Colonic mucosa (tissue), 4 donors: ENCODE data around the gene GABBR1. TPM values are rescaled to one million over a fixed set of nuclear protein-coding genes. Genes with fewer than 3 reads are reported as not detected.

Experiments used
- DNase-seq: peaks from one replicate; pipeline ENCODE4 v3.0.0-alpha.2; 2020
- H3K27ac ChIP-seq: fragments of 200-600 bp; one replicate; pipeline ENCODE4 v1.8.0; 2021
- H3K27me3 ChIP-seq: fragments of 200-600 bp; one replicate; pipeline ENCODE4 v1.8.0; 2021
- H3K36me3 ChIP-seq: fragments of 200-600 bp; one replicate; pipeline ENCODE4 v1.8.0; 2021
- H3K4me1 ChIP-seq: fragments of 200-600 bp; one replicate; pipeline ENCODE4 v1.8.0; 2021; ENCODE audit warnings: mild to moderate bottlenecking
- H3K4me3 ChIP-seq: fragments of 200-600 bp; one replicate; pipeline ENCODE4 v1.8.0; 2021
- H3K9ac ChIP-seq, 2 donors: one replicate each; pipeline ENCODE4 v1.7.0; 2013; ENCODE audit warnings: control low read depth in 2 of 2, low read depth in 2 of 2, low read length in 2 of 2
- H3K9me3 ChIP-seq: fragments of 200-600 bp; one replicate; pipeline ENCODE4 v1.8.0; 2021
- intact Hi-C: fragments of 100-400 bp; cut with DNase I; formaldehyde crosslinking; loops from one replicate; pipeline ENCODE4 v1.14.1; 2022
- total RNA-seq, 2 donors: library from RNA; stranded (reverse); fragmentation: NEBNext Ultra II Directional in 1 of 2; extraction: Animal tissue kit (Norgen Biotek cat#: 25700) in 1 of 2; gene quantifications; one replicate each; pipeline ENCODE4 v1.2.1, GENCODE V29; 2021
- TF ChIP-seq, protein P1 (sequence below): fragments of 200-600 bp; IDR thresholded peaks from one replicate; pipeline ENCODE4 v1.8.0; 2022; ENCODE audit warnings: antibody characterized with exemption, mild to moderate bottlenecking
- donor health status: healthy.
- donor health status: DM: no; HTN: no; CAD: no.
- donor health status: DM: no; HTN: no; CAD: no.

GABBR1 gene
- total RNA-seq, 2 donors from 2014 or later = 15.5 to 18.6 TPM

DNA sequence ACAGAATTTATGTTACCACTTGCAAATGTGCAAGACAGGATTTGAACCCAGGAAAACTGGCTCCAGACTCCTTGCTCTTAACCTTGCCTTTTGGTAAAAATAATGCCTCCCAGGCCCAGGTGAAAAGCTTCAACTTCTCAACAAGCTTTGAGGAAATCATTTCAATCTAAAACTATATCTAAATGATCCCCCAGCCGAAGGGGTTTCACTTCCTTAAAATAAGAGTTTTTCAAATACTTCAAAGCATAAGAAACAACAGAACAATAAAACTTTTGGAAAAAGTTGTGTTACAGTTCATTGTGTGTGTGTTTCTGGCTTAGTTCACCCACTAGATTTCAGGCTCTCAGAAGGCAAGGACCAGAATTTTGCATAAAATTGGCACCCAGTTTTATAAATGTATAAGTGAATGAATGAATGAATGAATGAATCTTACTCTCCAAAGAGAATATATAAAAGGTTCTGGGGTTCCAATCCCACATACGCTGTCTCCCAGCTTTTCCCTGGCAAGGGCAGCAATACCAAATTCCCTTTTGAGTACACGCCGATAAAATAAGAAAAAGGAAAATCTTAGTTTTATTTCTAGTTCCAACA lies 42.7 kb downstream of the GABBR1 start:
- Histone ChIP-seq H3K27me3 (no peaks in the 10 kb centered on the region), H3K36me3 (no peaks in the 10 kb centered on the region), H3K27ac (no peak overlapping the region), H3K4me1 (no peaks in the 10 kb centered on the region), H3K9me3 (no peaks in the 10 kb centered on the region), H3K9ac (no peak overlapping the region), H3K4me3 (no peak overlapping the region)
- intact Hi-C loops = no loop called here
- DNase-seq = no peak
- TF ChIP-seq, protein P1, sequence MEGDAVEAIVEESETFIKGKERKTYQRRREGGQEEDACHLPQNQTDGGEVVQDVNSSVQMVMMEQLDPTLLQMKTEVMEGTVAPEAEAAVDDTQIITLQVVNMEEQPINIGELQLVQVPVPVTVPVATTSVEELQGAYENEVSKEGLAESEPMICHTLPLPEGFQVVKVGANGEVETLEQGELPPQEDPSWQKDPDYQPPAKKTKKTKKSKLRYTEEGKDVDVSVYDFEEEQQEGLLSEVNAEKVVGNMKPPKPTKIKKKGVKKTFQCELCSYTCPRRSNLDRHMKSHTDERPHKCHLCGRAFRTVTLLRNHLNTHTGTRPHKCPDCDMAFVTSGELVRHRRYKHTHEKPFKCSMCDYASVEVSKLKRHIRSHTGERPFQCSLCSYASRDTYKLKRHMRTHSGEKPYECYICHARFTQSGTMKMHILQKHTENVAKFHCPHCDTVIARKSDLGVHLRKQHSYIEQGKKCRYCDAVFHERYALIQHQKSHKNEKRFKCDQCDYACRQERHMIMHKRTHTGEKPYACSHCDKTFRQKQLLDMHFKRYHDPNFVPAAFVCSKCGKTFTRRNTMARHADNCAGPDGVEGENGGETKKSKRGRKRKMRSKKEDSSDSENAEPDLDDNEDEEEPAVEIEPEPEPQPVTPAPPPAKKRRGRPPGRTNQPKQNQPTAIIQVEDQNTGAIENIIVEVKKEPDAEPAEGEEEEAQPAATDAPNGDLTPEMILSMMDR = no peak

- Histone ChIP-seq H3K9ac (no peak overlapping the region), H3K4me3 (no peak overlapping the region), H3K9me3 (no peaks in the 10 kb centered on the region), H3K27ac (no peak overlapping the region), H3K4me1 (no peaks in the 10 kb centered on the region), H3K27me3 (no peaks in the 10 kb centered on the region), H3K36me3 (no peaks in the 10 kb centered on the region)
- intact Hi-C loops = loop anchor here (5.0 kb wide), 1 partner anchor 902 kb away; no protein-coding TSS in a partner anchor
- DNase-seq = peak; percentile 56
- TF ChIP-seq, protein P1 = peak; percentile 95
These were observed 43.4 kb downstream of the GABBR1 start for GRCh38 chr6:29589423-29590048.

- H3K27ac ChIP-seq = no peak within 1 kb of the TSS
- DNase-seq = no peak
- no peaks in the 10 kb centered on the region for H3K9me3 ChIP-seq
- TF ChIP-seq, protein P1 = no peak
- H3K4me3 ChIP-seq = no peak within 1 kb of the TSS
- H3K4me1 ChIP-seq = no peaks in the 10 kb centered on the region
- no peaks in the 10 kb centered on the region for H3K36me3 ChIP-seq
- no peaks in the 10 kb centered on the region for H3K27me3 ChIP-seq
- no peak within 1 kb of the TSS for H3K9ac ChIP-seq
- intact Hi-C loops = loop anchor here (5.0 kb wide), 1 partner anchor 898 kb away; no protein-coding TSS in a partner anchor
These were observed 48.2 kb downstream of the GABBR1 start, which contains the start of gene OR2H2 for GRCh38 chr6:29584821-29585220. Gene OR2H2, plus strand, starts transcription at chr6:29585121. Its CDS starts 2,824 bp downstream, at chr6:29587945.

DNA sequence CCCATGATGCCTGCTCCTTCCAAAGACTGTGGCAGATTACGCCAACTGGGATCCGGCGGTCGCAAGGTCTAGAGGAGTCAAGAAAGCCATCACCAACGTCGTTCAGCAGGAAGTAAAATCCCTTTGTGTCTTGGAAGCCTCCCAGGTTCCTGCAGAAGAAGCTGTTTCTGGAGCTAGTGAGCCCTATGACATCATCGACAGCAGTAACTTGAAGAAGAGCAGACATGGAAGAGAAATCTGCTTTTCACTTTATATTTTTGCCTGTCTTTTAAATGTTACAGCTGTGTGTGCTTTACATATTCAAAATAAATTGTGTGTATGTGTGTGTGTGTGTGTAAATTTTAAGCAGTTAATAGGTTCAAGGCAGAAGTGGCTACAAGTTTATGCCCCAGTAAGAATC lies 55.4 kb downstream of the GABBR1 start:
- Histone ChIP-seq H3K4me1 (no peaks in the 10 kb centered on the region), H3K9ac (no peak overlapping the region), H3K4me3 (no peak overlapping the region), H3K27ac (no peak overlapping the region), H3K27me3 (no peaks in the 10 kb centered on the region), H3K36me3 (no peaks in the 10 kb centered on the region), H3K9me3 (no peaks in the 10 kb centered on the region)
- no peak for DNase-seq
- intact Hi-C loops = no loop called here
- TF ChIP-seq, protein P1 = no peak

DNA sequence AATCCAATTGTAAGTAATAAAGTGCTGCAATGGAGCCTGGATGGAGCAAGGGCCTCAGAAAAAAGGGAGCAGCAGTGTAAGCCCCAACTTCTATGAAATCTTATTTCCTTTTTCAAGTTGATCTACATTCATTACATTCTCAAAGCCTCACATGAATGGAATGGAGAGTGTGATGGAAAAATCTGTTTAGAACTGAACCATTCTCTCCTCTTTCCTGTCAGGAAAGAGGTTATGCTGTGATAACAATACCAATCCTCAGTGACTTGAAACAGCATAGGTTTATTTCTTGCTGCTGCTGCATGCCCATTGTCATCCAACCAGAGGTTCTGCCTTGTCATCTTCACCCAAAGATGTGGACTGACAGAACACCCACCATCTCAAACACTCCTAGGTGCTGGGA lies 56.9 kb downstream of the GABBR1 start:
- no peak for DNase-seq
- TF ChIP-seq, protein P1 = no peak

More for the DNA sequence above, 56.9 kb downstream of the GABBR1 start:
- no peak overlapping the region for H3K9ac ChIP-seq
- no peaks in the 10 kb centered on the region for H3K9me3 ChIP-seq
- no peak overlapping the region for H3K27ac ChIP-seq
- H3K36me3 ChIP-seq = no peaks in the 10 kb centered on the region
- intact Hi-C loops = no loop called here
- H3K4me1 ChIP-seq = no peaks in the 10 kb centered on the region
- no peak overlapping the region for H3K4me3 ChIP-seq
- H3K27me3 ChIP-seq = no peaks in the 10 kb centered on the region
